22Rv1 (cell line): ENCODE measurements around the gene ZKSCAN1.

ENCODE experiments used
- CTCF ChIP-seq: fragments of 450-650 bp; IDR thresholded peaks from 2 replicates; pipeline ENCODE4 v1.5.1; 2017; ENCODE audit warnings: mild to moderate bottlenecking
- ZFX ChIP-seq: fragments of 450-650 bp; IDR thresholded peaks from 2 replicates; pipeline ENCODE4 v1.6.1; 2017; ENCODE audit warnings: antibody characterized with exemption, borderline replicate concordance

- no peak for TF ChIP-seq CTCF
- no peak for TF ChIP-seq ZFX
Observed at GRCh38 chr7:100057006-100057405, 41.6 kb downstream of the ZKSCAN1 start.
